ENCODE results near the gene BSND.

BSND gene

DNA sequence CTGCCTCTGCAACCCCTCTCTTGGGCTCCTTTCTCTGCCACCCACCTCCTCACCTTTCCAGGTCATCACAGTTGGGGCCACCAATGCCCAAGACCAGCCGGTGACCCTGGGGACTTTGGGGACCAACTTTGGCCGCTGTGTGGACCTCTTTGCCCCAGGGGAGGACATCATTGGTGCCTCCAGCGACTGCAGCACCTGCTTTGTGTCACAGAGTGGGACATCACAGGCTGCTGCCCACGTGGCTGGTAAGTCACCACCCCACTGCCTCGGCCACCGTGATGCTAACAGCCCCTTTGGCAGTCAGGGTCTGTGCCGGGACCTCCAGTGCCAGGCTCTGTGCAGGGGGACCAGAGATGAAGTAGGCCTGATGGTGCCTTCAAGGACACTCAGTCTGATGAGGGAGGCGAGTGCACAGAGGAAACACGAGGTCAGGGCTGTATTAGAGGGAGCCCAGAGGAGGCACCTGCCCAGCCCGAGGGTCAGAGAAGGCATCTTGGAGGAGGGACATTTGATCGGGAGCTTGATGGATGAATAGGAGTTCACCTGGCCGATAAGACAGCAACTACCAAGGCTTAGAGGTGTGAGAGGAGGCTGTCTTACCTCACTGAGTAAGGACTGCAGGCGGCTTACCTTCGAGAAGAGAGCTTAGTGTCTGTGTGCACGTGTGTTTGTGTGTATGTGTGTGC, 58.7 kb downstream of the BSND start:
- DNase-seq (ENCODE audit: low spot score) = no peak
- TF ChIP-seq, protein P1, sequence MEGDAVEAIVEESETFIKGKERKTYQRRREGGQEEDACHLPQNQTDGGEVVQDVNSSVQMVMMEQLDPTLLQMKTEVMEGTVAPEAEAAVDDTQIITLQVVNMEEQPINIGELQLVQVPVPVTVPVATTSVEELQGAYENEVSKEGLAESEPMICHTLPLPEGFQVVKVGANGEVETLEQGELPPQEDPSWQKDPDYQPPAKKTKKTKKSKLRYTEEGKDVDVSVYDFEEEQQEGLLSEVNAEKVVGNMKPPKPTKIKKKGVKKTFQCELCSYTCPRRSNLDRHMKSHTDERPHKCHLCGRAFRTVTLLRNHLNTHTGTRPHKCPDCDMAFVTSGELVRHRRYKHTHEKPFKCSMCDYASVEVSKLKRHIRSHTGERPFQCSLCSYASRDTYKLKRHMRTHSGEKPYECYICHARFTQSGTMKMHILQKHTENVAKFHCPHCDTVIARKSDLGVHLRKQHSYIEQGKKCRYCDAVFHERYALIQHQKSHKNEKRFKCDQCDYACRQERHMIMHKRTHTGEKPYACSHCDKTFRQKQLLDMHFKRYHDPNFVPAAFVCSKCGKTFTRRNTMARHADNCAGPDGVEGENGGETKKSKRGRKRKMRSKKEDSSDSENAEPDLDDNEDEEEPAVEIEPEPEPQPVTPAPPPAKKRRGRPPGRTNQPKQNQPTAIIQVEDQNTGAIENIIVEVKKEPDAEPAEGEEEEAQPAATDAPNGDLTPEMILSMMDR (IDR thresholded peaks at IDR 0.05; ENCODE audit: borderline replicate concordance, control extremely low read depth, extremely low read depth, insufficient read depth, missing control alignments) = no peak
- in situ Hi-C loops (cut with MboI; ENCODE audit: low sequenced_read_pairs, unreplicated experiment) = no loop called here

GRCh38 chr1:55057956-55058298, 59.2 kb downstream of the BSND start:
- no peak for DNase-seq (ENCODE audit: low spot score)
- TF ChIP-seq, protein P1 (IDR thresholded peaks at IDR 0.05; ENCODE audit: borderline replicate concordance, control extremely low read depth, extremely low read depth, insufficient read depth, missing control alignments) = no peak
- in situ Hi-C loops (cut with MboI; ENCODE audit: low sequenced_read_pairs, unreplicated experiment) = no loop called here

DNA sequence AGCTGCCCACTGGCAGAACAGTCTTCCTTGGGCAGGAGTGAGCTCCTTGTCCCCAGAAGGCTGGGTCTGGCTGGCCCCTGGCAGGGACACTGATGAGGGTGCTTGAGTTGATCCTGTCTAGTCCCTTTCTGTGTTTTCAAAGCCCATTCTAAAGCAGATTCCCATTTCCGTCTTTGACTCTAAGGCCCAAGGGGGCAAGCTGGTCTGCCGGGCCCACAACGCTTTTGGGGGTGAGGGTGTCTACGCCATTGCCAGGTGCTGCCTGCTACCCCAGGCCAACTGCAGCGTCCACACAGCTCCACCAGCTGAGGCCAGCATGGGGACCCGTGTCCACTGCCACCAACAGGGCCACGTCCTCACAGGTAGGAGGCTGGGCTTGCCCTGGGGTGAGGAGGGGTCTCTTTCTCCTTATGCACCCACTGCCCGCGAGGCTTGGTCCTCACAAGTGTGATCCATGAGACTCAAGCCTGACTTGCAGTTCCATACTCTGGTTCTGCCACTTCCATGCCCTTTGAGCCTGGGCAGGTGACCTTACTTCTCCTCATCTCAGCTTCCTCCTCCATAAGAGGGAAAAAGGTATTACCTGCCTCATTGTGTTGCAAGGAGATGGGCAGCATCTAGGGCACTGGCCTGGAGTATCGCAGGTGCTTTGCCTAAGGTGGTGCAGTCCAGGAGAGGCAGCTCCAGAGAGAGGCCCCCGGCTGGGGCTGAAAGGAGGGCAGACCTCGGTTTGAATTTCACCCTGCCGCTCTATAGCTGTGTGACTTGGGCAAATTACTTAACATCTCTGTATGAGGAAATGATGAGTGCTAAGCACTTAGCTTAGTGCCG, 60.8 kb downstream of the BSND start:
- TF ChIP-seq, protein P1 (IDR thresholded peaks at IDR 0.05; ENCODE audit: borderline replicate concordance, control extremely low read depth, extremely low read depth, insufficient read depth, missing control alignments) = no peak
- in situ Hi-C loops (cut with MboI; ENCODE audit: low sequenced_read_pairs, unreplicated experiment) = no loop called here
- no peak for DNase-seq (ENCODE audit: low spot score)

- in situ Hi-C loops (cut with MboI; ENCODE audit: low sequenced_read_pairs, unreplicated experiment) = no loop called here
- TF ChIP-seq, protein P1 (IDR thresholded peaks at IDR 0.05; ENCODE audit: borderline replicate concordance, control extremely low read depth, extremely low read depth, insufficient read depth, missing control alignments) = no peak
- peak; percentile 50 for DNase-seq (ENCODE audit: low spot score)
Observed at GRCh38 chr1:55060133-55060999, 61.6 kb downstream of the BSND start.

GRCh38 chr1:55061000-55061705, 62.4 kb downstream of the BSND start:
- TF ChIP-seq, protein P1 (IDR thresholded peaks at IDR 0.05; ENCODE audit: borderline replicate concordance, control extremely low read depth, extremely low read depth, insufficient read depth, missing control alignments) = no peak
- in situ Hi-C loops (cut with MboI; ENCODE audit: low sequenced_read_pairs, unreplicated experiment) = no loop called here
- DNase-seq (ENCODE audit: low spot score) = no peak
